MM.1S (cell line): ENCODE data around the gene EMP2.

Experiments
- DNase-seq: peaks from one replicate; pipeline ENCODE4 v3.0.0-alpha.2; 2015
- H2AFZ ChIP-seq: fragments of 300-600 bp; sonication (generic); 2 replicates; pipeline ENCODE4 v1.6.0; 2016; ENCODE audit warnings: antibody characterized with exemption, low read length
- H3F3A ChIP-seq: fragments of 300-600 bp; sonication (generic); 2 replicates; pipeline ENCODE4 v1.6.1; 2016; ENCODE audit warnings: mild to moderate bottlenecking, antibody characterized with exemption, low read length, moderate library complexity, mixed read lengths; ENCODE audit not compliant: insufficient read depth
- H3K27ac ChIP-seq: fragments of 300-600 bp; sonication (generic); 2 replicates; pipeline ENCODE4 v1.5.1; 2016; ENCODE audit warnings: mild to moderate bottlenecking, low read length
- H3K27me3 ChIP-seq: fragments of 300-600 bp; sonication (generic); replicated peaks from 2 replicates; pipeline ENCODE4 v1.6.0; 2016; ENCODE audit warnings: low read length; ENCODE audit not compliant: insufficient read depth
- H3K36me3 ChIP-seq: fragments of 300-600 bp; sonication (generic); replicated peaks from 2 replicates; pipeline ENCODE4 v1.6.1; 2016; ENCODE audit warnings: mild to moderate bottlenecking, low read length, mixed read lengths; ENCODE audit not compliant: insufficient read depth
- H3K4me1 ChIP-seq: fragments of 300-600 bp; sonication (generic); 2 replicates; pipeline ENCODE4 v1.6.1; 2016; ENCODE audit warnings: low read length, mixed read lengths
- H3K4me2 ChIP-seq: fragments of 300-600 bp; sonication (generic); 2 replicates; pipeline ENCODE4 v1.6.0; 2016; ENCODE audit warnings: low read depth, low read length
- H3K4me3 ChIP-seq: fragments of 300-600 bp; sonication (generic); 2 replicates; pipeline ENCODE4 v1.5.1; 2016; ENCODE audit warnings: low read length, mixed read lengths
- H3K79me2 ChIP-seq: fragments of 300-600 bp; sonication (generic); 2 replicates; pipeline ENCODE4 v1.6.1; 2016; ENCODE audit warnings: mixed run types, low read length, mixed read lengths
- H3K9ac ChIP-seq: fragments of 300-600 bp; sonication (generic); 2 replicates; pipeline ENCODE4 v1.6.1; 2016; ENCODE audit warnings: low read length, mixed read lengths
- H3K9me2 ChIP-seq: fragments of 300-600 bp; sonication (generic); replicated peaks from 2 replicates; pipeline ENCODE4 v1.6.1; 2016; ENCODE audit warnings: mild to moderate bottlenecking, low read length, mixed read lengths; ENCODE audit not compliant: insufficient read depth
- H3K9me3 ChIP-seq: fragments of 300-600 bp; sonication (generic); replicated peaks from 2 replicates; pipeline ENCODE4 v1.6.1; 2016; ENCODE audit warnings: mild to moderate bottlenecking, low read length, mixed read lengths; ENCODE audit not compliant: insufficient read depth
- H4K20me1 ChIP-seq: fragments of 300-600 bp; sonication (generic); 2 replicates; pipeline ENCODE4 v1.6.1; 2016; ENCODE audit warnings: mild to moderate bottlenecking, low read length, moderate library complexity, mixed read lengths; ENCODE audit not compliant: insufficient read depth
- EZH2 ChIP-seq: fragments of 300-600 bp; sonication (generic); optimal IDR thresholded peaks from 2 replicates; pipeline ENCODE3; 2017; ENCODE audit warnings: low read depth, mild to moderate bottlenecking, antibody characterized with exemption, low read length, mixed read lengths
- EZH2phosphoT487 ChIP-seq: fragments of 300-600 bp; sonication (generic); IDR thresholded peaks from 2 replicates; pipeline ENCODE4 v1.6.1; 2018; ENCODE audit warnings: antibody characterized with exemption, low read length
- TF ChIP-seq, protein P1 (sequence below): fragments of 300-600 bp; sonication (generic); IDR thresholded peaks from 2 replicates; pipeline ENCODE4 v1.5.1; 2016; ENCODE audit warnings: antibody characterized with exemption, low read length, mixed read lengths

EMP2 gene

DNA sequence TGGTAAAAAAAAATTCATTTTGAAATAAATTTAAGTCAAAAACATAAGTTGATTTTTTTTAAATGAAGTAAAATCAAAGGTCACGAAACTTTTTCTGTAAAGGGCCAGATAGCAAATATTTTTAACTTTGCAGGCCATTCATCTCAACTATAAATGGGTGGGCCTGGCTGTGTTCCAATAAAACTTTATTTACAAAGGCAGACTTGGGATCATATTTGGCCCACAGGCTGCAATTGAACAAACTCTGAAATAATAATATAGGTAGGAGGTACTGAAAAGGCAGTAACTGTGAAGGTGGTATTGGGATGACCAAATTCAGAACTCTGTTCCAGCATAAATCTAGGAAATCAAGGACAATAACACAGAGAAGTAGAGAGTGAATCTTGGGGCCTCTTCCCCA is 12.2 kb upstream of the EMP2 start:
- no peaks in the 10 kb centered on the region for H3K79me2 ChIP-seq
- no peak overlapping the region for H3K9ac ChIP-seq
- no peaks in the 10 kb centered on the region for H3K9me3 ChIP-seq
- H3K4me3 ChIP-seq, result no peak overlapping the region
- H3K27me3 ChIP-seq, result no peaks in the 10 kb centered on the region
- no peak for DNase-seq
- H3K9me2 ChIP-seq, result no peaks in the 10 kb centered on the region
- no peaks in the 10 kb centered on the region for H4K20me1 ChIP-seq
- no peak overlapping the region for H3K4me2 ChIP-seq
- H3K36me3 ChIP-seq, result no peaks in the 10 kb centered on the region
- TF ChIP-seq, protein P1, sequence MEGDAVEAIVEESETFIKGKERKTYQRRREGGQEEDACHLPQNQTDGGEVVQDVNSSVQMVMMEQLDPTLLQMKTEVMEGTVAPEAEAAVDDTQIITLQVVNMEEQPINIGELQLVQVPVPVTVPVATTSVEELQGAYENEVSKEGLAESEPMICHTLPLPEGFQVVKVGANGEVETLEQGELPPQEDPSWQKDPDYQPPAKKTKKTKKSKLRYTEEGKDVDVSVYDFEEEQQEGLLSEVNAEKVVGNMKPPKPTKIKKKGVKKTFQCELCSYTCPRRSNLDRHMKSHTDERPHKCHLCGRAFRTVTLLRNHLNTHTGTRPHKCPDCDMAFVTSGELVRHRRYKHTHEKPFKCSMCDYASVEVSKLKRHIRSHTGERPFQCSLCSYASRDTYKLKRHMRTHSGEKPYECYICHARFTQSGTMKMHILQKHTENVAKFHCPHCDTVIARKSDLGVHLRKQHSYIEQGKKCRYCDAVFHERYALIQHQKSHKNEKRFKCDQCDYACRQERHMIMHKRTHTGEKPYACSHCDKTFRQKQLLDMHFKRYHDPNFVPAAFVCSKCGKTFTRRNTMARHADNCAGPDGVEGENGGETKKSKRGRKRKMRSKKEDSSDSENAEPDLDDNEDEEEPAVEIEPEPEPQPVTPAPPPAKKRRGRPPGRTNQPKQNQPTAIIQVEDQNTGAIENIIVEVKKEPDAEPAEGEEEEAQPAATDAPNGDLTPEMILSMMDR, result no peak
- TF ChIP-seq EZH2 (no peak), EZH2phosphoT487 (no peak)
- no peak overlapping the region for H3K27ac ChIP-seq
- no peaks in the 10 kb centered on the region for H3K4me1 ChIP-seq
- H3F3A ChIP-seq, result no peaks in the 10 kb centered on the region
- no peak overlapping the region for H2AFZ ChIP-seq

DNA sequence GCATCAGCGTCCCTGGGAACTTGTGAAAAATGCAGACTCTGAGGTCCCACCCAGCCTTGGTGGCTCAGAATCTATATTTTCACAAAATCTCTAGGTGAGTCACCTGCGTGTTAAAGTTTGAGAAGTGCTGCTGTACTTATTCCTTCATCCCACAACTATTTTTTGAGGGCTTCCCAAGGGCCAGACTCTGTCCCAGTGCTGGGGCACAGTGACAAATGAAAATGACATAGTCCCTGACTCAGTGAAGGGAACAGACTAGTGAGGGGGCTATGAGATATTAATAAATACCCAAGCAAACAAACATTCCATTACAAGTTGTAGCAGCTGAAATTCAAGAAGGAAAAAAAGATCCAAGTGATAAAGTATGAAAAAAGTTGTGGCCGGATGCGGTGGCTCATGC is 9.9 kb upstream of the EMP2 start:
- Histone ChIP-seq H3K9ac (no peak overlapping the region), H3K4me1 (no peaks in the 10 kb centered on the region), H3F3A (no peaks in the 10 kb centered on the region), H3K27me3 (no peaks in the 10 kb centered on the region), H3K79me2 (no peaks in the 10 kb centered on the region), H4K20me1 (no peaks in the 10 kb centered on the region), H3K9me3 (no peaks in the 10 kb centered on the region), H2AFZ (no peak overlapping the region), H3K9me2 (no peaks in the 10 kb centered on the region), H3K27ac (no peak overlapping the region), H3K36me3 (no peaks in the 10 kb centered on the region), H3K4me3 (no peak overlapping the region), H3K4me2 (no peak overlapping the region)
- no peak for DNase-seq
- TF ChIP-seq, protein P1, result no peak
- TF ChIP-seq EZH2phosphoT487 (no peak), EZH2 (no peak)

DNA sequence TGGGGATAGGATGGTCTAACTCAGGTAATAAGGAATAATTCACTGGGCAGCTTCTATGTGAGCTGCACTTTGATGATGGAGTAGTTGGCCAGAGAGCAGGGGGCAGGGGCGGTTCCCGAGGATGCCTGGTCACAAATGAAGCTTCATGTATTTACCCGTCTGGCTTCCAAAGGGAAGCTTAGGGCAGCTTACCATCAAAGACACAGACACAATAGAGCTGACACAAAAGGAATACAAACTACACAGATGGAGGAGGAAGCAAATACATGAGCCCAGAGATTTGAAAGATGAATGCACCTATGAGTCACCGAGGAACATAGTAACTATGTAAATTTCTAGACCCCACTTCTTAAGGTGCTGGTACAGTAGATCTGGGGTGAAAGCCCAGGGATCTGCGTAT is 8.7 kb upstream of the EMP2 start:
- Histone ChIP-seq H3K27ac (no peak overlapping the region), H3K4me3 (no peak overlapping the region), H2AFZ (no peak overlapping the region), H3K9ac (no peak overlapping the region), H3K27me3 (no peaks in the 10 kb centered on the region), H4K20me1 (no peaks in the 10 kb centered on the region), H3K4me1 (no peaks in the 10 kb centered on the region), H3F3A (no peaks in the 10 kb centered on the region), H3K9me2 (no peaks in the 10 kb centered on the region), H3K79me2 (no peaks in the 10 kb centered on the region), H3K36me3 (no peaks in the 10 kb centered on the region), H3K9me3 (no peaks in the 10 kb centered on the region), H3K4me2 (no peak overlapping the region)
- DNase-seq, result no peak
- no peak for TF ChIP-seq EZH2
- TF ChIP-seq, protein P1, result no peak
- no peak for TF ChIP-seq EZH2phosphoT487

DNA sequence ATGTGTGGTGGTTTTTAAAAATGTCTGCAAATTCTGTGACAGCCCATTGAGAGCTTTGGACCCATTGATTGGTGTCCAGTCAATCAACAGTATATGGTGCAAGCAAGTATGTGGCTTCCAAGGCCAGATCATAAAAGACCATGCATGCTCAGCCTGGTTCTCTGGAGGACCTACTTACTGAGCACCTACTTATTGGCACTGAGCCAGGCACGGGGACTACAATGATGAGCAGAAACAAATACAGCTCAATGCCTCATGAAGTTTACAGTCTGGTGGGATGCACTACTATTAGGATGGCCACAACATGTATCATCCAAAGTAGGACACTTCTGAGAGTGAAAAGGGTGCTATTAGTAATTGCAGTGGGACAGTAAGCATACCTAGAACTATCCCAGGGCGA is 7.2 kb upstream of the EMP2 start:
- no peak for TF ChIP-seq EZH2phosphoT487
- TF ChIP-seq EZH2, result no peak
- TF ChIP-seq, protein P1, result no peak
- H3K4me2 ChIP-seq, result no peak overlapping the region
- no peaks in the 10 kb centered on the region for H3K4me1 ChIP-seq
- H3K9ac ChIP-seq, result no peak overlapping the region
- H3K4me3 ChIP-seq, result no peak overlapping the region
- no peaks in the 10 kb centered on the region for H3K9me2 ChIP-seq
- H3K27ac ChIP-seq, result no peak overlapping the region
- no peaks in the 10 kb centered on the region for H3K79me2 ChIP-seq
- H2AFZ ChIP-seq, result no peak overlapping the region
- no peaks in the 10 kb centered on the region for H3F3A ChIP-seq
- no peaks in the 10 kb centered on the region for H3K36me3 ChIP-seq
- peaks cover 3% of the 10 kb centered on the region; the same call in 1 of the 2 replicates for H3K27me3 ChIP-seq
- H4K20me1 ChIP-seq, result no peaks in the 10 kb centered on the region
- no peak for DNase-seq
- H3K9me3 ChIP-seq, result no peaks in the 10 kb centered on the region
